NB4 (cell line): ENCODE measurements around the gene NME4.
"Not testable (repeated sequence)": the region's sequence is repeated elsewhere in the genome, so short reads cannot be mapped to it uniquely, and the experiment has no call there.

Experiments
- DNase-seq: peaks from one replicate; pipeline ENCODE4 v3.0.0; 2010; ENCODE audit warnings: low read depth
- H3K4me3 ChIP-seq: one replicate; pipeline ENCODE4 v1.5.1; 2011; ENCODE audit warnings: mild to moderate bottlenecking, low read depth, low read length, moderate library complexity
- MYC ChIP-seq: IDR thresholded peaks from 2 replicates; pipeline ENCODE4 v1.6.1; 2011; ENCODE audit warnings: low read depth, low read length
- POLR2A ChIP-seq: IDR thresholded peaks from 2 replicates; pipeline ENCODE4 v1.6.1; 2011; ENCODE audit warnings: mild to moderate bottlenecking; ENCODE audit not compliant: insufficient read length; ENCODE audit errors: extremely low read depth
- TF ChIP-seq, protein P1 (sequence below): IDR thresholded peaks from one replicate; pipeline ENCODE4 v1.5.1; 2012; ENCODE audit warnings: low read depth, low read length
- TF ChIP-seq, protein P2 (sequence below): IDR thresholded peaks from 2 replicates; pipeline ENCODE4 v1.6.1; 2011; ENCODE audit warnings: low read depth, low read length

The NME4 gene

GRCh38 chr16:360698-361336, 36.2 kb upstream of the NME4 start:
- H3K4me3 ChIP-seq = no peak overlapping the region
- DNase-seq = no peak
- TF ChIP-seq, protein P1, sequence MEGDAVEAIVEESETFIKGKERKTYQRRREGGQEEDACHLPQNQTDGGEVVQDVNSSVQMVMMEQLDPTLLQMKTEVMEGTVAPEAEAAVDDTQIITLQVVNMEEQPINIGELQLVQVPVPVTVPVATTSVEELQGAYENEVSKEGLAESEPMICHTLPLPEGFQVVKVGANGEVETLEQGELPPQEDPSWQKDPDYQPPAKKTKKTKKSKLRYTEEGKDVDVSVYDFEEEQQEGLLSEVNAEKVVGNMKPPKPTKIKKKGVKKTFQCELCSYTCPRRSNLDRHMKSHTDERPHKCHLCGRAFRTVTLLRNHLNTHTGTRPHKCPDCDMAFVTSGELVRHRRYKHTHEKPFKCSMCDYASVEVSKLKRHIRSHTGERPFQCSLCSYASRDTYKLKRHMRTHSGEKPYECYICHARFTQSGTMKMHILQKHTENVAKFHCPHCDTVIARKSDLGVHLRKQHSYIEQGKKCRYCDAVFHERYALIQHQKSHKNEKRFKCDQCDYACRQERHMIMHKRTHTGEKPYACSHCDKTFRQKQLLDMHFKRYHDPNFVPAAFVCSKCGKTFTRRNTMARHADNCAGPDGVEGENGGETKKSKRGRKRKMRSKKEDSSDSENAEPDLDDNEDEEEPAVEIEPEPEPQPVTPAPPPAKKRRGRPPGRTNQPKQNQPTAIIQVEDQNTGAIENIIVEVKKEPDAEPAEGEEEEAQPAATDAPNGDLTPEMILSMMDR = no peak
- TF ChIP-seq POLR2A (no peak), MYC (no peak)
- TF ChIP-seq, protein P2, sequence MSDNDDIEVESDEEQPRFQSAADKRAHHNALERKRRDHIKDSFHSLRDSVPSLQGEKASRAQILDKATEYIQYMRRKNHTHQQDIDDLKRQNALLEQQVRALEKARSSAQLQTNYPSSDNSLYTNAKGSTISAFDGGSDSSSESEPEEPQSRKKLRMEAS = no peak

- TF ChIP-seq, protein P1 = no peak
- TF ChIP-seq POLR2A = no peak
- TF ChIP-seq, protein P2 = no peak
- H3K4me3 ChIP-seq = no peak overlapping the region
These were observed 35.6 kb upstream of the NME4 start for GRCh38 chr16:361341-361871.

DNA sequence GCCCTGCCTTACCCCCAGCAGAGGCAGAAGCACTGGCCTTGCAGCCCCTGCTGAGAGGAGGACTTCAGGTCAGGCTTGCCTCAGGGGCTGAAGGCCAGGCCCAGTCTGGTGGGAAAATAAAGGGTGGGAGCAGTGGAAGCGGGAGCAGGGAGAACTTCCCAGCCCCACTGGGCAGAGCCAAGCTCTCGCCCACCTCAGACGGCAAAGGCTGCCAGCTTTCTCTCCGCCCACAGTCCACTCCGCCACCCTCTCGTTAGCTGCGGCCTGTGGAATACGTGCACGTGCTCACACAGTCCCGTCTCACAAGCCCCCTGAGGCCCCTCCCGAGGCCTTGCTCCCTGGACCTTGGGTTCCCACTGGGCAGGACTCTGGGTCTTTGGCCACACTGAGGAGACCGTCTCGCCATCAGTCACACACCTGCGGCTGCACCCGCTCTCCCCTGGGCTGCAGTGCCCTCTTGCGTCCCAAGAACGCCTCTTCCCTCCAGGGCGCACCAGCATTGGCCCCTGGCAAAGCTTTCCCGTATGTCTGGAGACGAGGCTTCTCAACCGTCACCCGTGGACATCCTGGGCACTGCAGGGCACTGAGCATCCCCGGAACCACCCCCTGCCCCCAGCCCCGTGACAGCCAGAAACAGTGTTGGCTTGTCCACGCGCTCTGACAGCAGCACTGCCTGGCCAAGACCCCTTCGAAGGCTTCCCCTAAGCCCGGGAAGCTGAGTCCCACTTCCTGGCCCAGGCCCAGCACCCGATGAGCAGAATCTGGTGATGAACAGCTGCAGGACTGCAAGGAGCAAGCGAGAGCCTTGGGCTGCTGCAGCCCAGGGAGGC, 34.9 kb upstream of the NME4 start:
- TF ChIP-seq, protein P2 = no peak
- TF ChIP-seq, protein P1 = peak; percentile 79
- TF ChIP-seq MYC (no peak), POLR2A (no peak)
- peak; percentile 79 for DNase-seq
- H3K4me3 ChIP-seq = no peak overlapping the region

More at GRCh38 chr16:361341-361871, 35.6 kb upstream of the NME4 start:
- no peak for DNase-seq

DNA sequence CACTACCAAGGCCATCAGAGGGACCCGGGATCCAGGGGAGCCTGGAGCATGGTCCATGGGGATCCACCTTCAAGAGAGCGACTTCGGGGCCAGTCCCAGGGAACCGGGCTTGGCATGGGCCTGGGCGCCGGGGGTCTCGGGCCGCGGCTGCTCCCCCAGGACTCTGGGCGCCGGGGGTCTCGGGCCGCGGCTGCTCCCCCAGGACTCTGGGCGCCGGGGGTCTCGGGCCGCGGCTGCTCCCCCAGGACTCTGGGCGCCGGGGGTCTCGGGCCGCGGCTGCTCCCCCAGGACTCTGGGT, 34.3 kb upstream of the NME4 start:
- not testable (repeated sequence) for H3K4me3 ChIP-seq, DNase-seq

GRCh38 chr16:363110-363765, 33.8 kb upstream of the NME4 start:
- TF ChIP-seq, protein P2 = no peak
- TF ChIP-seq, protein P1 = no peak
- no peak for TF ChIP-seq POLR2A
- TF ChIP-seq MYC = no peak
- no peak overlapping the region for H3K4me3 ChIP-seq
- DNase-seq = no peak

GRCh38 chr16:363766-364490, 33.1 kb upstream of the NME4 start:
- DNase-seq = no peak
- no peak for TF ChIP-seq POLR2A
- TF ChIP-seq, protein P1 = no peak
- TF ChIP-seq, protein P2 = no peak
- TF ChIP-seq MYC = no peak
- no peak overlapping the region for H3K4me3 ChIP-seq
